Karpas-422 (cell line): ENCODE measurements around the gene VSIG10. TPM values are rescaled to one million over a fixed set of nuclear protein-coding genes. Genes with fewer than 3 reads are reported as not detected.
"Not testable (repeated sequence)": the region's sequence is repeated elsewhere in the genome, so short reads cannot be mapped to it uniquely, and the experiment has no call there.

Experiments
- DNase-seq: peaks from one replicate; pipeline ENCODE4 v3.0.0-alpha.2; 2015
- H2AFZ ChIP-seq: fragments of 200-600 bp; sonication (generic); 2 replicates; pipeline ENCODE4 v1.6.1; 2014; ENCODE audit warnings: antibody characterized with exemption, low read length, mixed read lengths
- H3K27ac ChIP-seq: fragments of 200-600 bp; sonication (generic); 2 replicates; pipeline ENCODE4 v1.5.1; 2014; ENCODE audit warnings: mild to moderate bottlenecking, low read length, moderate library complexity
- H3K27me3 ChIP-seq: fragments of 200-600 bp; sonication (generic); 2 replicates; pipeline ENCODE4 v1.6.1; 2014; ENCODE audit warnings: low read length, mixed read lengths
- H3K36me3 ChIP-seq: fragments of 200-600 bp; sonication (generic); 2 replicates; pipeline ENCODE4 v1.6.1; 2014; ENCODE audit warnings: low read length, mixed read lengths; ENCODE audit not compliant: insufficient read depth
- H3K4me1 ChIP-seq: fragments of 200-600 bp; sonication (generic); 2 replicates; pipeline ENCODE4 v1.6.1; 2014; ENCODE audit warnings: mild to moderate bottlenecking, low read length, mixed read lengths
- H3K4me2 ChIP-seq: fragments of 200-600 bp; sonication (generic); 2 replicates; pipeline ENCODE4 v1.6.1; 2014; ENCODE audit warnings: low read length, low read depth, mild to moderate bottlenecking; ENCODE audit not compliant: poor library complexity, severe bottlenecking
- H3K4me3 ChIP-seq: fragments of 200-600 bp; sonication (generic); 2 replicates; pipeline ENCODE4 v1.5.1; 2014; ENCODE audit warnings: mild to moderate bottlenecking, antibody characterized with exemption, low read length, mixed read lengths
- H3K79me2 ChIP-seq: fragments of 200-600 bp; sonication (generic); 2 replicates; pipeline ENCODE4 v1.6.1; 2014; ENCODE audit warnings: mild to moderate bottlenecking, low read length, mixed read lengths
- H3K9ac ChIP-seq: fragments of 200-600 bp; sonication (generic); 2 replicates; pipeline ENCODE4 v1.6.0; 2014; ENCODE audit warnings: low read length
- H3K9me2 ChIP-seq: fragments of 200-600 bp; sonication (generic), shearing (Covaris generic); replicated peaks from 2 replicates; pipeline ENCODE4 v1.6.0; 2014; ENCODE audit warnings: mild to moderate bottlenecking, low read length, moderate library complexity; ENCODE audit not compliant: insufficient read depth
- H3K9me3 ChIP-seq: fragments of 300-700, 200-600 bp; sonication (generic); 2 replicates; pipeline ENCODE4 v1.6.1; 2014; ENCODE audit warnings: low read length, mixed read lengths
- H4K20me1 ChIP-seq: fragments of 200-600 bp; sonication (generic); 2 replicates; pipeline ENCODE4 v1.6.1; 2014; ENCODE audit warnings: mild to moderate bottlenecking, antibody characterized with exemption, low read length, low read depth; ENCODE audit not compliant: insufficient read depth
- total RNA-seq: library from RNA; depleted of rRNA; stranded (reverse); fragments of >200 nt; shearing (Covaris generic); gene quantifications from 2 replicates; pipeline ENCODE4 v1.2.3, GENCODE V29; 2014; ENCODE audit warnings: low replicate concordance

Gene VSIG10
- total RNA-seq, 1 experiment from 2014 or later: 5.0 TPM

- H4K20me1 ChIP-seq: peaks cover 5% of the 10 kb centered on the region; the same call in 1 of the 2 replicates
- H3K9me3 ChIP-seq: no peaks in the 10 kb centered on the region
- no peak overlapping the region for H2AFZ ChIP-seq
- H3K4me2 ChIP-seq: peak overlapping the region; percentile 83
- H3K4me1 ChIP-seq: peaks cover 18% of the 10 kb centered on the region
- H3K27ac ChIP-seq: peak overlapping the region; percentile 39; the same call in 1 of the 2 replicates
- DNase-seq: no peak
- H3K9ac ChIP-seq: peak overlapping the region; percentile 97
- peaks cover 28% of the 10 kb centered on the region for H3K36me3 ChIP-seq
- H3K9me2 ChIP-seq: no peaks in the 10 kb centered on the region
- H3K27me3 ChIP-seq: no peaks in the 10 kb centered on the region
- H3K4me3 ChIP-seq: peak overlapping the region; percentile 79
- peaks cover 59% of the 10 kb centered on the region for H3K79me2 ChIP-seq
Observed at GRCh38 chr12:118137148-118137678, 33.4 kb upstream of the VSIG10 start.

DNA sequence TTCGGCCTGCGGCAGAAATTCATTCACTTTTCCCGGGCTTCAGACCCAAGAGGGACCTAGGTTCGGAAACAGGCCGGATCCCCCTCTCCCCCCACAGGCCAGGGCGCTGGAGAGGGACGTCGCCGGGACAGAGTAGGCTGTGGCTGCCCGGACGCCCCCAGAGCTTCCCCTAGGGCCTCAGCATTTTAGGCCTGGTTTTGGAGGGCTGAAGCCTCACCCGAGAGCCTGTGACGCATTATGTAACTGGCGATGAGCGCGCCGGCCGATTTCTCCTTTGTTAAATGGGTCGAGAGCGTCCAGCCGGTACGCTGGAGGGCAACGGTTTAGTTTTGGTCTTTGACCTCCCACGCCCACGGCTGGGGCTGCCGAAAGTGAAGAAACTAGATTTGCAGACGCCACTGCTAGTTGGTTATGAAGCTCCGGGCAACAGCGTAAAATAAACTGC is 32.8 kb upstream of the VSIG10 start:
- peak overlapping the region; percentile 97 for H3K9ac ChIP-seq
- peak overlapping the region; percentile 79 for H3K4me3 ChIP-seq
- peaks cover 24% of the 10 kb centered on the region for H3K36me3 ChIP-seq
- H4K20me1 ChIP-seq: peaks cover 5% of the 10 kb centered on the region; the same call in 1 of the 2 replicates
- peaks cover 18% of the 10 kb centered on the region for H3K4me1 ChIP-seq
- H3K4me2 ChIP-seq: peak overlapping the region; percentile 83
- no peaks in the 10 kb centered on the region for H3K9me3 ChIP-seq
- H2AFZ ChIP-seq: no peak overlapping the region
- H3K27ac ChIP-seq: peak overlapping the region; percentile 39
- peaks cover 56% of the 10 kb centered on the region for H3K79me2 ChIP-seq
- peak; percentile 78 for DNase-seq
- no peaks in the 10 kb centered on the region for H3K27me3 ChIP-seq
- no peaks in the 10 kb centered on the region for H3K9me2 ChIP-seq

GRCh38 chr12:118135788-118136558 is 32.2 kb upstream of the VSIG10 start, which contains the start of gene PEBP1:
TSS of gene PEBP1 (plus strand) at chr12:118136124. CDS start at chr12:118136210, 86 bp downstream.
- peak; percentile 96 for DNase-seq
- Histone ChIP-seq H4K20me1 (peaks cover 5% of the 10 kb centered on the region; the same call in 1 of the 2 replicates), H3K9me2 (no peaks in the 10 kb centered on the region), H3K9me3 (no peaks in the 10 kb centered on the region), H3K9ac (peak within 1 kb of the TSS; percentile 97), H3K27me3 (no peaks in the 10 kb centered on the region), H2AFZ (peak within 1 kb of the TSS; percentile 76; the same call in 1 of the 2 replicates), H3K4me1 (peaks cover 18% of the 10 kb centered on the region), H3K4me3 (peak within 1 kb of the TSS; percentile 79), H3K79me2 (peaks cover 53% of the 10 kb centered on the region), H3K4me2 (peak within 1 kb of the TSS; percentile 83), H3K27ac (peak within 1 kb of the TSS; percentile 39), H3K36me3 (peaks cover 21% of the 10 kb centered on the region; the same call in 1 of the 2 replicates)

GRCh38 chr12:118129436-118129835 is 25.6 kb upstream of the VSIG10 start:
- not testable (repeated sequence) for H3K9me3 ChIP-seq, H3K4me1 ChIP-seq, H3K4me3 ChIP-seq, H3K36me3 ChIP-seq, H3K9ac ChIP-seq, H2AFZ ChIP-seq, H4K20me1 ChIP-seq, H3K79me2 ChIP-seq, H3K9me2 ChIP-seq, H3K4me2 ChIP-seq, H3K27ac ChIP-seq, DNase-seq, H3K27me3 ChIP-seq

DNA sequence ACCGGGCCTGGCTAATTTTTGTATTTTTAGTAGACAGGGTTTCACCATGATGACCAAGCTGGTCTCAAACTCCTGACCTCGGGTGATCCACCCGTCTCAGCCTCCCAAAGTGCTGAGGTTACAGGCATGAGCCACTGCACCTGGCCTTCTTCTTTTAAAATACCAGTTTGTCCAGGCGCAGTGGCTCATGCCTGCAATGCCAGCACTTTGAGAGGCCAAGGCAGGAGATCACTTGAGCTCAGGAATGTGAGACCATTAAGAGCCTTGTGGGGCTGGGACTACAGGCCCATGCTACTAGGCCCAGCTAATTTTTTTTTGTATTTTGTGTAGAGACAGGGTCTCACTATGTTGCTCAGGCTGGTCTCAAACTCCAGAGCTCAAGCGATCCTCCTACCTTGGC is 24.1 kb upstream of the VSIG10 start:
- H4K20me1 ChIP-seq: no peaks in the 10 kb centered on the region
- H3K4me2 ChIP-seq: no peak overlapping the region
- no peaks in the 10 kb centered on the region for H3K36me3 ChIP-seq
- no peak for DNase-seq
- H3K27me3 ChIP-seq: no peaks in the 10 kb centered on the region
- H3K9ac ChIP-seq: no peak overlapping the region
- no peak overlapping the region for H3K4me3 ChIP-seq
- no peak overlapping the region for H3K27ac ChIP-seq
- H3K4me1 ChIP-seq: no peaks in the 10 kb centered on the region
- no peaks in the 10 kb centered on the region for H3K9me2 ChIP-seq
- no peaks in the 10 kb centered on the region for H3K9me3 ChIP-seq
- peaks cover 3% of the 10 kb centered on the region; the same call in 1 of the 2 replicates for H3K79me2 ChIP-seq
- H2AFZ ChIP-seq: no peak overlapping the region

DNA sequence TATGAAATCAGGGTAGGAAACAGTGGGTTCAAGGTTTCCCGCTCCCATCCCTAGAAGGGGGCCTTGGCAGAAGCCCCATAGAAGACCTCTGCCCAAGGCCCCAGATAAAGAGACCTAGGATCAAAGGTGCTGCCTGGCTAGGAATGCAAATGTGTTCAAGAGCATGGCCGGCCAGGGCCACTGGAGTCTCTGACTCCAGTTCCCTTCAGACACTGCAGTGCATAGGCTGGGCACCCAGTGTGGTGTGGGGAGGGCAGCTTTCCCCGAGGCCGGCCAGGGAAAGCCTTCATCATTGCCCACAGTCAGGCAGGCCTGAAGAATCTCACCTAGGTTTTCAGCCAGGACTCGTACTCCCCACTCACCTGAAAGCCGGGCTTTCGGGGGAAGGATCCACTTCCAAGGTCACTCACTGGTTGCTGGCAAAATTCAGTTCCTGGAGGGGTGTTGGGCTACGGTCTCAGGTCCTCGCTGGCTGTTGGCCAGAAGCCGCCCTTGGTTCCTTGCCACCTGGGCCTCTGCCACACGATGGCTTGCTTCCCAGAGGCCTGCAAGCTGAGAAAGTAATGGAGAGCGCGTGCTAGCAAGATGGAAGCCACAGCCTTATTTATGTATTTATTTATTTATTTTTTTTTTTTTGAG is 22.4 kb upstream of the VSIG10 start:
- H3K79me2 ChIP-seq: peaks cover 3% of the 10 kb centered on the region; the same call in 1 of the 2 replicates
- no peak overlapping the region for H3K4me2 ChIP-seq
- H3K4me1 ChIP-seq: no peaks in the 10 kb centered on the region
- H3K9ac ChIP-seq: no peak overlapping the region
- H3K27me3 ChIP-seq: no peaks in the 10 kb centered on the region
- no peaks in the 10 kb centered on the region for H3K9me2 ChIP-seq
- no peaks in the 10 kb centered on the region for H4K20me1 ChIP-seq
- no peak overlapping the region for H3K27ac ChIP-seq
- no peaks in the 10 kb centered on the region for H3K36me3 ChIP-seq
- no peak overlapping the region for H3K4me3 ChIP-seq
- no peak overlapping the region for H2AFZ ChIP-seq
- no peaks in the 10 kb centered on the region for H3K9me3 ChIP-seq
- DNase-seq: no peak

GRCh38 chr12:118125743-118126118 is 21.9 kb upstream of the VSIG10 start:
- Histone ChIP-seq H3K9me2 (no peaks in the 10 kb centered on the region), H3K9ac (no peak overlapping the region), H3K36me3 (no peaks in the 10 kb centered on the region), H4K20me1 (no peaks in the 10 kb centered on the region), H3K4me1 (peaks cover under 1% of the 10 kb centered on the region; the same call in 1 of the 2 replicates), H3K27me3 (no peaks in the 10 kb centered on the region), H3K27ac (no peak overlapping the region), H3K9me3 (no peaks in the 10 kb centered on the region), H3K79me2 (peaks cover 3% of the 10 kb centered on the region; the same call in 1 of the 2 replicates), H3K4me3 (no peak overlapping the region), H2AFZ (no peak overlapping the region), H3K4me2 (no peak overlapping the region)
- no peak for DNase-seq

DNA sequence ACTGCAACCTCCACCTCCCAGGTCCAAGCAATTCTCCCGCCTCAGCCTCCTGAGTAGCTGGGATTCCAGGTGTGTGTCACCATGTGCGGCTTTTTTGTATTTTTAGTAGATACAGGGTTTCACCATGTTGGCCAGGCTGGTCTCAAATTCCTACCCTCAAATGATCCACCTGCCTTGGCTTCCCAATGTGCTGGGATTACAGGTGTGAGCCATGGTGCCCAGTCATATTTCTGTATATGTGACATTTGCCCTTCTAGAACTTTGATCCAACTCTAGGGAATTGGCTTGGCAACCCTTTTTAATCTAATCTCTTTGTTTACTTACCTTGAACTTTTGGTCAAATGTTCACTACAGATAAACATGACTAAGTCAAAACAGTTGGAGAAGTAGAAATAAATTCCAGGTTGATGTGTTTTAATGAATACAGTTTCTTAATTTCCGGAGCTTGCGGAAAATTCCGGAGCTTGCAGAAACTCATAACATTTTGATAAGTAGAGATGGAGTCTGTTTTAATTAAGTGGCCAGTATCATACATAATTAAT is 20.6 kb upstream of the VSIG10 start:
- Histone ChIP-seq H2AFZ (no peak overlapping the region), H3K9me2 (no peaks in the 10 kb centered on the region), H3K4me2 (no peak overlapping the region), H3K4me1 (peaks cover 5% of the 10 kb centered on the region; the same call in 1 of the 2 replicates), H3K36me3 (no peaks in the 10 kb centered on the region), H3K9me3 (no peaks in the 10 kb centered on the region), H3K79me2 (peaks cover 3% of the 10 kb centered on the region; the same call in 1 of the 2 replicates), H3K4me3 (no peak overlapping the region), H4K20me1 (no peaks in the 10 kb centered on the region), H3K9ac (no peak overlapping the region), H3K27ac (no peak overlapping the region), H3K27me3 (no peaks in the 10 kb centered on the region)
- no peak for DNase-seq
